Femur (tissue), 1 donor: Measurements from ENCODE around the gene DCUN1D2.

Source experiments
- DNase-seq: peaks from one replicate; pipeline ENCODE4 v3.0.0-alpha.2; 2017

The DCUN1D2 gene

DNA sequence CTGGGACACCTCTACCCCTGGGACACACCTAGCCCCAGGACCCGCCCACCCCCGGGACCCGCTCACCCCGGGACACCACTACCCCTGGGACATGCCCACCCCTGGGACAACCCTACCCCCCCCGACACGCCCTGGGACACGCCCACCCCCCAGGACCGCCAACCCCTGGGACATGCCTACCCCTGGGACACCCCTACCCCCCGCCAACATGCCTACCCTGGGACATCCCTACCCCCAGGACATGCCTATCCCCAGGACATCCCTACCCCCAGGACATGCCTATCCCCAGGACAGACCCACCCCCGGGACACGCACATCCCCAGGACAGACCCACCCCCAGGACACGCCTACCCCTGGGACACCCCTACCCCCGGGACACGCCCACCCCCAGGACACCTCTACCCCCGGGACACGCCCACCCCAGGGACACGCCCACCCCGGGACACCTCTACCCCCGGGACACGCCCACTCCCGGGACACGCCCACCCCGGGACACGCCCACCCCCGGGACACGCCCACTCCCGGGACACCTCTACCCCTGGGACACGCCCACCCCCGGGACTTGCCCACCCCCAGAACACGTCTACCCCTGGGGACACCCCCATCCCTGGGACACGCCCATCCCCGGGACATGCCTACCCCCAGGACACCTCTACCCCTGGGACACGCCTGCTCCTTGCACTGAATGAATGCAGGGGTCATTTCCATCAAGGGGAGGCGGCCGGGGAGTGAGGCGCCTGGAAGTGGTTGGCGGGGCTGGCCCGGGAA lies 69.5 kb downstream of the DCUN1D2 start:
- peak; percentile 44 for DNase-seq

DNA sequence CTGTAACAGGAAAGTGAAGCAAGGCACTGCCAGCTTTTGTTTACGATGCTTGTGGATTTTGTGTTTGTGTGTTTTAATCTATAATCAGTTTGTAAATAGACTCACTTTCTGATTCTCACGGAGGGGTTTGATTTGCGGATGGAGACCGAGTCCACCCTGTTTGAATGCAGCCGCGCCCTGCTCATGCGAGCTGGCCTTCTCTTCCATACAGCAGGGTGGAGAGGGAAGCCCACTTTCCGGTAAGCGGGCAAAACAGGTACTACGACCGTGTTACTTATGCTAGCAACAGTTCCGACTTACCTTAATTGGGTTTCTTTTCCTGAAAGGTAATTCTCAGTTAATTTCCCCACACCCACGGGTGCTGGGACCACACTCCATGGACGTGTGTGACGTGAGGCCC lies 70.3 kb downstream of the DCUN1D2 start:
- no peak for DNase-seq

DNA sequence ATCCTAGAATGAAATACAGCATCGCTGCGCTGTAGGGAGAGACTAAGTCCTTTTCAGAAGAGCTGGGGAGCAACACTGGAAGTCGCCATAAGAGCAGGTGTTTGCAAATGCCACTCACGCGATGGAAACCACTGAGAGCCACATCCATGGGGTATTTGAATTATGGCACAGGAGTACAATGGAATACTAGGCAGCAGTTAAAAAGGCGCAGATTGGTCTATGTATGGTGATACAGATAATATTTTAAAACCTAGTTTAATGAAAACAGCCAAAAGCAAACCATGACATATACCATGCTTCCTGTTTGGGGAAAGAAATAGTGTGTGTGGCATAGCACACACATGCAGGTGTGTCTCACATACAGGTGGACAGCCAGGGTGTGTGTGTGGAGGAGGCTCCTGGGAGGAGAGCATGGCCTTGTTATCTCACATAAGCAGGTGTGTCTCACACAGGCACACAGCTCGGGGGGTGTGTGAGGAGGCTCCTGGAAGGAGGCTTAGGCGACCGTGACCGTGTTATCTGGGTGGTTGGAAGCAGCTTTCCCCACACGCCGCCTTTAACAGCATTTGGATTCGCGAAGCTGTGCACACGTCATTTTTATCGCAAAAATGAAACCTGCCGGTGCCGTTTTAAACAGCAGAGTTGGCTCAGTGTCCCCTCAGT lies 70.8 kb downstream of the DCUN1D2 start:
- peak; percentile 15 for DNase-seq

DNA sequence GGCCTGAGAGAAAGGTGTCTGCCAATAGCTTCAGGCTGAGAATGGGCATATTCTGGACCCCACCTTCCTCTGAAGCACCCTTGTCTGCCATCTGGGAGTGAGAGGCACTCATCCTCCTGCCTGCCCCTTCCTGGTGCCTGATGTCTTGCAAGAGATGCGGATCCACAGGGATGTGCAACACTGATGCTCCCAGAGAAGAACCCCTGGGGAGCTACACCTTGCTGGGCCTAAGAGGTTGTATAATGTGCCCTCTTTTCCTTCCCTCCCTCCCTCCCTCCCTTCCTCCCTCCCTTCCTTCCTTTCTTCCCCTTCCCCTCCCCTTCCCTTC lies 71.8 kb downstream of the DCUN1D2 start:
- peak; percentile 12 for DNase-seq

DNA sequence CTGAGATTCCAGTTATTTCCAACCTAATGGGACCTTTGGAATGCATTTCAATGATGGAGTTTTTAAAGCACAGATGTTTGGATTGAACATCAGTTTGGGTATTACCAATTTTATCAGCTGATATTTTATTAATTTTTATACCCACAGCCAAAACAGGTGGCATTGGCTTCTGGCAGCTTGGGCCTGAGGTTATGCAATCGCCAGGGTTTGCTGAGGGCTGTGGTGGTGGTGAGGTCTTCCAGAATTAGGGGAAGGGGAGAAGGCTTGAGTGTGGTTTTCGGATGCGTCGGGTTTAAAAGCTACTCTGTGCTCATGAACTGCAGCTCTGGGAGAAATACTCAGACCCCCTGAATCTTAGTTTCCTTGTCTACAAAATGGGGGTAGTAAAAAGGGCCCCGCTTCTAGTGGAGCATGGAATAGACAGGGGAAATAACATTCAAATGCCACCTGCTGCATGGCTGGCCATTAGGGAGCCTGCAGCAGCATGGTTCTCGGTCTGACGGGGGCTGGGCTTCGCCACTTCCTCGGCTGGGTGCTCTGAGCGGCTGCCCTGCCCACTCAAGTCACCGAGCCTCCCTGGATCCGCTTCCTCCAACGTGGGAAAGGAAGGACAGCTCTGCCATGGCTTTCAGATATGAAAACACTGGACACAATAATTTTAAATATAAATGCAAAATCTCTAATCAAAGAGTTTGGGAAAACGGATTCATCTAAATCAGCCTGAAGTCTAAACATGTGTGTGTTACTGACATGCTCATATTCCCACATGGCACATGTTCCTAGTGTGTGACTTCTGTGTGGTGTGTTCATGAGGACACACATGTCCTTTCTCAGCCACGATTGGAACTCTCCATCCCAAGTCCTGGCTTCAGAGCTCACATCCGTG lies 72.4 kb downstream of the DCUN1D2 start:
- DNase-seq: peak; percentile 25

DNA sequence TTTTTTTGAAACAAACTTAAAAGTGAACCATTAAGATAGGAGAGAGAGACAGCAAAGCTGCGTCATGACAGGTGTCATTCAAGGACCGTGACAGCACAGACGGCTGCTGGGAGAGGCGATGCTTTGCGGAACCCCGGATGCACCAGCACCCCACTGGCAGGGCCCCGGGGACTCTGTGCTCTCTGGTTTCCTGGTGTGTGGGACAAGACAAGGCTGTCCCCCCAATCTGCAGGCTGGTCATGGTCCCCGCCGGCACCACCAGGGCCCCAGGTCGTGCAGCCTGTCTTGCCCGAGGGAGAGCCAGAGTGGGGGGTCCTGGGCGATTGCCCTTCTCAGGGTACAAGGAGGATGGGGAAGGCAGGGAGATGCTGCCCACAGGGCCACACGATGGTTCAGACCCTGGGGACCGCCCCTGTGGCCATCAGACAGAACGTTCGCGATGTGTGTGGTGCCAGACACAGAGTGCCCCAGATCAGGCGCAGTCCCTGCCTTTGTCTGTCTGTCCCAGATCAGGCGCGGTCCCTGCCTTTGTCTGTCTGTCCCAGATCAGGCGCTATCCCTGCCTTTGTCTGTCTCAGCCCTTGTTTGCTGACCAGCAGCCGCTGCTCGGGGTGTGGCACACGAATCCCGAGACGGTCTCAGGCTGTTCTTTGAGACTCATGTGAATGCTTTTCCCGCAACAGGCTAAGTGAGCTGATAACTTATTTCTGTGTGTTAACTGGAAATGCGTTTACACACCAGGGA lies 73.3 kb downstream of the DCUN1D2 start:
- DNase-seq: peak; percentile 15

DNA sequence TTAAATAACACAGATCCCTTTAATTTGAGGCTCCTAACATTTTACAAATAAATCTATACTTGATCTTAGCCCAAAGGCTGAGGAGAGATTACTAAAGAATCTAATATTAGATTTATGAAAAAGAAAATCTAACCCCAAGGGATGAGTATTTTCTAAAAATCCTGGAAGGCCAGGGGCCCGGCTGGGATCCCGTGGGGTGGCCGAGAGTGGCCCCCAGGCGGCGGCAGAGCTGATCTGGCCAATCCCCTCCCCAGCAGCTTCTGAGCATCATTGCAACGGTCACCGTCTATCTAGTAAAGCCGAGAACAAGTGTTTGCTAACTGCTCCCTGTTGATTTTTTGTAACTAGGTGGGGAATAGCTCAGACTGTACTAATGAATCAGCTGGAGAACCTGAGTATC lies 74.7 kb downstream of the DCUN1D2 start:
- no peak for DNase-seq

DNA sequence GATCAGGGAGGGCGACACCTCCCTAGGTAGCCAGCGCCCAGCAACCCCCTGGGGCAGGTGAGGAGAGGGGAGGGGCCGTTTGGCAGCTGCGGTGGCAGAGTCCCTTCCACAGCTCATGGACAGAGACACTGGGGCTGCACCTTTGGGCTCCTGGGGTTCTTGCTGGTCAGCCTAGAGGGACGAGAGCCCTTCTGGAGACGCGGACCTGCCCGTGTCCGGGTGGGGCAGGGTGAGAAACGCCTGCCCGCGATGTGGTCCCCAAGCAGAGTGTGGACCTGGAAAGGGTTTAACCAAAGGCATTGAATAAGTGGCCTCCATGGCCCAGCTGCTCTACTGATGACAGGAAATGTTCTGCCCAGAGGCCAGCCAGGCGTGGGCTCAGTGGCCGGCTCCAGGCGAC lies 75.5 kb downstream of the DCUN1D2 start:
- no peak for DNase-seq

DNA sequence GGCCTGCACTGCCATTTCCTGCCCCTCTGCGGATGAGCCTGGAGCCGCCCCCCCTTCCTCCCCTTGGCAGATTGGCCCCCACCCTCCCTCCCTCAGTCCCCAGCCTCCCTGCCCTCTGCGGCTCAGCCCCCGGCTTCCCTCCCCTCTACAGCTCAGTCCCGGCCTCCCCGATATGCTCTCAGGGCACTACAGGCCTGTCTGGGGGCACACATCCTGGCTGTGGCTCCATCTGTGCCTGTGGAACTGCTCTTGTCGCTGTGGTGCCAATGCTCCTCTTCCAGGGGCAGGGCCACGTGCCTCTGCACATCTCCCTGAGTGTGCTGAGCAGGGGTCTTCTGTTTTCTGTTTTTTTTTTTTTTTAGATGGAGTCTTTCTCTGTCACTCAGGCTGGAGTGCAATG lies 76.2 kb downstream of the DCUN1D2 start:
- DNase-seq: no peak

DNA sequence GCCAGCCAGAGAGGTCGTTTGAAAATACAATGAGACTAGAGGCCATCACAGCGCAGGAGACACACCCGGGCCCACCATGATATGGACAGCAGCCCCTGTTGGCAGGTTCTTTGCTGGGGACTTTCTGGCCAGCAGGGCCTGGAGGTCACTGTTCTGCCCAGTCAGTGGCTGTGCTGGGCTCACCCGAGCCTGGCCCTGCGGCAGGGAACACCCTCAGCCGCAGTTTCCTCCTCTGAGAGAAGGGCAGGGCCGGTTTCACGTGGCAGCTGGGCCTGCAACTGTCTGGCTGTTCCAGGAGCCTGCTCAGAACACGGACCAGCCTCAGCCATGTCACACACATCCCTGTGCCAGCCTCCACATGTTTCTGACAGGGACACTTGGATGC lies 76.6 kb downstream of the DCUN1D2 start:
- peak; percentile 76 for DNase-seq

DNA sequence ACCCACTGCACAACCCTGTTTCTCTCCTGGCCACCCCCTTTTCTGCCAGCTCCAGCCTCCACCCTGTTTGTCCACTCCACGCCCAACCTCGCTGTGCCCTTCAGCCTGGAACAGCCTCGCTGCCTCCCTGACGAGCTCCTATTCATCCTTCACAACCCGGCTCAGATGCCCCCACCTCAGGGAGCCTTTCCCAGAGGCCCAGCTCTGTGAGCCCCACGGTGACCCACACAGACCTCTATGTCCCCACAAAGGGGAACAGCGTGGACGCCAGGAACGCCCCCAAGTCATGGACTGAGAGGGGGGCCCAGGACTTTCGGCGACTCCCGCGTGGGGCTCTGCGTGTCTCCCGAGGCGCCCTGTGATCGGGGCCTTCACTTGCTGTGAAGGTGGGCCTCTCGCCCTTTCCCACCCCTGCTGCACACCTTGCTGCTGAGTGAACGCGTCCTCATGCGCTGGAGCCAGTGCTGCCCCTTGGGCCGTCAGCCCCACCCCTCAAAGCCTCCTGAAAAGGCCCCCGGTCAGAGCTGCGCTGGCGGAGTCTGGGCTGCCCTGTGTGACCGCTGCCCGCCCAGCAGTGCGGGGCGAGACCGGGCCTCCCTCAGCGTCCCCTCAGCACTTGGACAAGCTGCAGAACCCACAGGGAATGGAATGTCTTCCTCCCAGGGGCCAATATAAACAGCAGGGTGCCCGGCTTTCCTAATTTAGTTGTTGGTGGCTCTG lies 77.2 kb downstream of the DCUN1D2 start:
- no peak for DNase-seq

DNA sequence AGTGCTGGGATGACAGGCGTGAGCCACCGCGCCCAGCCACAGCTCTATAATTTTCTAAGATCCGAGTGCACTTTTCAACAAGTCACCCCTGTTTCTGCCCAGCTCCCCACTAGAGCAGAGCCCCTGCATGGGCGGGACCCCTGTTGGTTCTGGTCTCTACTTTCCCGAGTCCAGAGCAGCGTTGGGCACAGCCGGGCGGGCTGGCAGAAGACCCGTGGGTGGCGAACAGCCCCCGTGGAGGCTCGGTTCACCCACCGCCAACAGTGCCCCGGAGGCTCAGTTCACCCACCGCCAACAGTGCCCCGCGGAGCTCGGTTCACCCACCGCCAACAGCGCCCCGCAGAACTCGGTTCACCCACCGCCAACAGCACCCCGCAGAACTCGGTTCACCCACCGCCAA lies 78.1 kb downstream of the DCUN1D2 start:
- DNase-seq: no peak

DNA sequence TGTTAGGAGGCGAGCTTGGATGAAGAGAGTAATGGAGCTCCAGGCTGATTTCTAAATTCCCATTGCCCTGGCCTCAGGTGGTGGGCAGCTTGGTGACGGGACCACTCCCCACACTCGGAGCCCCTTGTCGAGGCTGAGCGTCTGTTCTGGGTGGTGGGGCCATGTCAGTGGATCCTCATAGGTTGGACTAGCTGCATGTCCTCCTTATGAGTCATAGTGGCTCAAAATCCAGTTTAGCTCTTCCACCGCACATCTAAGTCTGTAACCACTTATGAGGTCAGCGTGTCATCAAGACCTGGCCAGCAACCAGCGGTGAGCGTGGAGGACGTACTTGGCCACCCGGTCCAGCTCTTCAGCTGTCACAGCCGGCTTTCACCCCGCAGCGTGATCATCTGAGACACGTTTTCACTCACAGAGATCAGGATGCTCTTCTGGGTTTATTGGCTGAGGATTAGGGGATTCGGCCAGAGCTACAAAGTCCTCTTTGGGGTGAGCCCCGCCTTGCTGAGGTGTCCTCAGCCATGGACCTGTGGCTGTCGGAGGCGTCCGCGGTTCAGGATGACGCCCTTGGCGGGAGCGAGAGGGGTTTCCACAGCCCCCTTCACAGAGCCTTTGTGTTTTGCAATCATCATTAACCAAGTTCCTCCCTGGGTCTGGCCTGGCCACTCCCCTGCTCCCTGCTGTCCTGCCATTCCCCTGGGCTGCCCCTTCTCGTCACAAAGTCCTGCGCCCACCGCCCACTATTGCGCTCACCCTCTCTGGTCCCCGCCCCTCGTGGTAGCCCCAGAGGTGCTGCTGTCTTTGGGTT lies 79.1 kb downstream of the DCUN1D2 start:
- peak; percentile 79 for DNase-seq

DNA sequence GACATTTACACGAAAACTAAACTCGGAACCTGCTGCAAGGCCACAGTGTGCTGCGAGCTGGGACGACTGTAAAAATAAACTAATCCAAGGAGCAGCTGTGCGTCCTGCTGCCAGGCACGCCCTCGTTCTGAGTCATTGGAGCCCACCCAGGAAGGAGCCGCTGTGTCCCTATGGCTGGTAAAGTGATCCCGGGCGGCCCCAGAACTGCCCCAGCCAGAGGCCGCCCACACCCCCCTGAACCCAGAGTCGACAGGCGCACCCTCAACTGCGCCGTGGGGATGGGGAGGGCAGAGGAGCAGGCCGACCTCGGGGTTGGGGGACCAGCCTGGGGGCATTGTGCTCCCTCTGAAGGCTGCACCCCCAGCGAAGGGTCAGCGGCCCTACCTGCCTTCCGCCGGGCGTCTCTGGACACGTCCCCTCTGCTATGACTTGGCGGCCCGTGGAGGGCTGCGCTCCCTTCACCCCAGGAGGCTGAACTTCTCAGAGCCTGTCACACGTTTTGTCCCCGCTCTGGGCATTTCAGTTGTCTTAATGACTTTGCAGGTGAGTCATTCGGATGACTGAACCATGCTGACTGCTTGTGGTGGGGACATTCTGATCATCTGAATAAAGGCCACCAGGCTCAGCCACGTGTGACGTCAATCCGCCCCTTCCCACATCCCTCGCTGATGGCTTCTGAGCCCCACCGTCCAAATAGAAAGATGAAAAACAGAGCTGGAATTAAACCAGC lies 79.9 kb downstream of the DCUN1D2 start:
- DNase-seq: peak; percentile 83

DNA sequence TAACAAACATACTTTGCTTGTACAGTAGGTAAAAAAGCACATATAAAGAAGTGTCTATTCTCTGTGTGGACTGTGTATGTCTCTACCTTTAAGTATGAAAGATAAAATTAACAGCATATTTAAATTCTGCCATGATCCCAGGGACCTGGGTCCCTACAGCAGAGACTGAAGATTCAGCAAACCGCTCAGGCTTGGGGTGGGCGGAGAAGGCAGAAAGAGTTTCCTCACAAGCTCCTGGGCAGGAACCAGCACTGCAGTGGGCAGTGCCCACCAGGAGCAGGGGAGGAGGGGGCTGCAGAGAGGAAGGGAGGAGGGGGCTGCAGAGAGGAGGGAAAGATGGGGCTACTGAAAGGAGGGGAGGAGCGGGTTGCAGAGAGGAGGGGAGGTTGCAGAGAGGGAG lies 81.9 kb downstream of the DCUN1D2 start:
- DNase-seq: no peak

DNA sequence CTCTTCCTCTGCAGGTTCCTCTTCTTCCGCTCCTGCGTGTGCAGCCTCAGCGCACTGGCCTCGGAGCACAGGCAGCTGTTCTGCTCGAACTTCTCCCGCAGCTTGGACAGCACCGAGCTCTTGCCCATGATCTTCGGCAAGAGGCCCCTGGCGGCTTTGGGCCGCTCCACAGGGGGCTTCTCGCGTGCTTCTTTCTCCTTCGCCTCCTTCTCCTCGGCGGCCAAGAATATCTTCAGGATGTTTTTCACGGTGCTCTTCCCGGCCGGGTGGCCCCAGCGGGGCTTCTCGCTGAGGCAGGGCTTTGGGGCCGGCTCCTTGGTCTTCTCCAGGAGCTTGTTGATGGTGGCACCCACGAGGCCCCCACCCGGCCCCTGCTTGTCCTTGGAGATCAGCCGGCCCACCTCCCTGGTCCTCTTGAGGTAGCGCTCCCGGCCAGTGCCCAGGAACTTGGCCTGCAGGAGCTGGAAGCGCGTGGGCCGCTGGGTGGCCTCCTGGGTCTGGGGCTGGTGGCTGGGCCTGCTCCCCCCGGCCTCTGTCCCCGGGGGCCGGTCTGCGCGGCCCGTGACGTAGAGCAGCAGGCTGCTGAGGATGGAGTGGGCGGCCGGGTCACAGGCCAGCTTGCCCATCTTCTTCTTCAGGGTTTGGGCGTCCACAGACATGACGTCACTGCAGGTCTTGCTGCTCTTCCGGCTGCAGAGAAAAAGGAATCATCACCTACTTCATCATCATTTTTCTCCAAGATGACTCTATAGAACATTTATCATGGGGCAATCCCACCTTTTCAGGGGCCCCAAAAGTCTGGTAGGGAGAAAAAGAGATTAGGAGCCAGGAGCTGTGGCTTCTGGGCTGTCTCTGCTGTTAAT lies 82.7 kb downstream of the DCUN1D2 start:
- no peak for DNase-seq

DNA sequence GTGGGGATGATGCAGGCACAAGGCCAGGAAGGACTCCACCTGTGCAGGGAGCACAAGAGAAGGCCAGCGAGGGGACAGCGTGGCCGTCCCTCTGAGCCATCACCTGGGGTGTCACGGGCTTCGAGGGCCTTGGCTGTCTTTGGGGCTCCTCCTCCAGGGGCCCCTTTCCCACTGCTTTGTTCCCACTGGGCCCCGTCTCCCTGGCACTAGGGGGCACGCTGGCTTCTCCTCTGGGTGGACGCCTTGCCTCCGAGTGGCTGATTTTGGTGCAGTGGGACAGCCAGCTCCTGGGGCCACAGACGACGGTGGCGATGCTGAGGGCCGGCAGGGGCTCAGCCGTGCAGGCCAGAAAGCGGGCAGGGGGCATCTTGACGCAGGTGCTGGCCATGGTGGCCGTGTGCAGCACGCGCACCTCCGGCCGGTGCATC lies 83.4 kb downstream of the DCUN1D2 start:
- DNase-seq: no peak

DNA sequence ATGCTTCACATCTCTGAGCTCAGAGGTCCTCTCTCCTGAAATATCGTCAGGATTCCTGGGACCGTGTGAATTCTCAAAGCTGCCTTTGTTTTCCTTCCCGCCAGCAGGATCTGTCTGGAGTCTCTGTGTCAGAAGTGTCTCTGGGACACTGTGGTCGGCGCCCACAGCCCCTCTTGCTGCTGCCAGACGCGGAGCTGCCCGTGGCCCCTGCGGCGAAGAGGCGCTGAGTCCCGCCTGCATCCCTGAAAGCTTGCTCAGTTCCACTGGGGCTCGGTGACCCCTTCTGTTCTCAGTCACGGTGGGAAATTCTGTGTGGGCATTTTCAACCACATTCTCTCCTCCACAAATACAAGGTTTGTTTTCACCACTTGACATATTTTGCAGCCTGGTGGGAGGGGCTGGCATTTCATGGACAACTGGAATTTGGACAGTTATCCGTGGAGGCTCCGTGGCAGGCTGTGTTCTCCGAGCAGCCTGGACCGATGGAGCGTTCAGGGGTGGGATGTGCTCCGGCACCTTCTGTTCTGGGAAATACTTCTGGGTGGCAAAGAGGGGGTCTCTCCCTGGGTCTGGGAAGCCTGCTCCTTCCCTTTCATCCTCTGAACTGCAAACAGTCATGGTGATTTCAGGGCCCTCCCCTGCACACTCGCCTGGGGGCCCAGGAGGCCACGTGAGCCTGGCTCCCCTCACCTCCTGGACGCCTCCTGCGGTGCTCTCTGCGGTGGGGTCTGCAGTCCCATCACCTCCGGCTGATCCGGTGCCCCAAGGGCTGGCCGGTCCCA lies 84.0 kb downstream of the DCUN1D2 start:
- no peak for DNase-seq
